OCI-LY7 (cell line): ENCODE results near the gene LFNG. TPM values are rescaled to one million over a fixed set of nuclear protein-coding genes. Genes with fewer than 3 reads are reported as not detected.
"Not testable (repeated sequence)": the region's sequence is repeated elsewhere in the genome, so short reads cannot be mapped to it uniquely, and the experiment has no call there.

Experiments used
- BruUV-seq: library from RNA; stranded (reverse); fragments of 400-500 nt; replicated peaks from 2 replicates; lab custom pipeline; 2021; lab: Mats Ljungman, UMichigan
- CTCF ChIA-PET: fragments of 300-600 bp; sonication (Branson Sonifier 250); formaldehyde crosslinking; loops from one replicate; lab custom pipeline; 2022; ENCODE audit warnings: antibody characterized with exemption; ENCODE audit not compliant: unreplicated experiment; lab: Charles Lee
- POLR2A ChIA-PET: fragments of 300-600 bp; sonication (Branson Sonifier 250); formaldehyde crosslinking; loops from one replicate; lab custom pipeline; 2022; ENCODE audit warnings: antibody characterized with exemption; lab: Charles Lee
- DNase-seq: peaks from one replicate; pipeline ENCODE4 v3.0.0-alpha.2; 2015; ENCODE audit warnings: low spot score
- H2AFZ ChIP-seq: fragments of 200-600 bp; sonication (generic), shearing (Covaris generic); 2 replicates; pipeline ENCODE4 v1.6.1; 2014; ENCODE audit warnings: mild to moderate bottlenecking, antibody characterized with exemption, low read length, moderate library complexity
- H3K27ac ChIP-seq: fragments of 200-600 bp; sonication (generic); 2 replicates; pipeline ENCODE4 v1.5.1; 2014; ENCODE audit warnings: mixed run types, low read depth, mild to moderate bottlenecking, moderate library complexity, low read length, inconsistent platforms; ENCODE audit not compliant: poor library complexity, severe bottlenecking
- H3K36me3 ChIP-seq: fragments of 200-600 bp; sonication (generic); 2 replicates; pipeline ENCODE4 v1.6.1; 2014; ENCODE audit warnings: mild to moderate bottlenecking, antibody characterized with exemption, low read length, moderate library complexity, mixed read lengths; ENCODE audit not compliant: insufficient read depth
- H3K4me1 ChIP-seq: fragments of 200-600 bp; sonication (generic); 2 replicates; pipeline ENCODE4 v1.5.1; 2014; ENCODE audit warnings: mild to moderate bottlenecking, low read length; ENCODE audit not compliant: insufficient read depth, poor library complexity, severe bottlenecking
- H3K4me2 ChIP-seq: fragments of 200-600 bp; sonication (generic); 2 replicates; pipeline ENCODE4 v1.6.1; 2014; ENCODE audit warnings: mild to moderate bottlenecking, low read length
- H3K4me3 ChIP-seq: fragments of 200-600 bp; sonication (generic); 2 replicates; pipeline ENCODE4 v1.5.1; 2014; ENCODE audit warnings: mild to moderate bottlenecking, low read depth, low read length; ENCODE audit not compliant: poor library complexity, severe bottlenecking
- H3K79me2 ChIP-seq: fragments of 200-600 bp; sonication (generic); 2 replicates; pipeline ENCODE4 v1.6.1; 2016; ENCODE audit warnings: low read depth, mild to moderate bottlenecking, low read length, moderate library complexity, mixed read lengths; ENCODE audit not compliant: insufficient read depth
- H3K9me2 ChIP-seq: fragments of 200-600 bp; sonication (generic); 2 replicates; pipeline ENCODE4 v1.6.1; 2016; ENCODE audit warnings: mild to moderate bottlenecking, low read length, mixed read lengths; ENCODE audit not compliant: insufficient read depth
- H3K9me3 ChIP-seq: fragments of 200-600 bp; sonication (generic); 2 replicates; pipeline ENCODE4 v1.6.1; 2014; ENCODE audit warnings: mild to moderate bottlenecking, mixed run types, low read length, mixed read lengths
- H4K20me1 ChIP-seq: fragments of 200-600 bp; sonication (generic); 2 replicates; pipeline ENCODE4 v1.6.1; 2014; ENCODE audit warnings: mild to moderate bottlenecking, antibody characterized with exemption, low read length, moderate library complexity, mixed read lengths; ENCODE audit not compliant: insufficient read depth
- CTCF ChIP-seq: fragments of 200-600 bp; sonication (generic); conservative IDR thresholded peaks from 2 replicates; pipeline ENCODE4 v1.5.1; 2014; ENCODE audit warnings: mild to moderate bottlenecking, antibody characterized with exemption, low read length, moderate library complexity, mixed read lengths
- EZH2phosphoT487 ChIP-seq: fragments of 200-600 bp; sonication (generic); IDR thresholded peaks from 2 replicates; pipeline ENCODE4 v1.6.1; 2018; ENCODE audit warnings: low read depth, borderline replicate concordance, mild to moderate bottlenecking, mixed run types, antibody characterized with exemption, low read length, moderate library complexity, mixed read lengths
- intact Hi-C: fragments of 100-400 bp; cut with micrococcal nuclease; formaldehyde crosslinking; loops from one replicate; pipeline ENCODE4 v1.10.0; 2022; ENCODE audit not compliant: unreplicated experiment
- total RNA-seq, 2 experiments: library from RNA; depleted of rRNA in 1 of 2; stranded (reverse); fragments of >200 nt in 1 of 2; shearing (Covaris generic) in 1 of 2; gene quantifications; 2 replicates each; pipeline ENCODE4 v1.2.3, GENCODE V29; 2014 to 2022

LFNG gene
- total RNA-seq, 2 experiments from 2014 or later: 1.2 to 2.1 TPM

- BruUV-seq: no TSS peak
- intact Hi-C loops: loop anchor here (5.0 kb wide), 1 partner anchor 156 kb away; the partner anchor contains the start of gene CHST12
- ChIA-PET CTCF (no interaction called here), POLR2A (interaction anchor here (2.2 kb wide), 1 partner anchor 151 kb away, joined by 5 read pairs; no protein-coding TSS in a partner anchor)
- Histone ChIP-seq H3K4me1 (peaks cover 34% of the 10 kb centered on the region), H3K36me3 (peaks cover 2% of the 10 kb centered on the region; the same call in 1 of the 2 replicates), H4K20me1 (no peaks in the 10 kb centered on the region), H3K9me2 (no peaks in the 10 kb centered on the region), H3K27ac (no peak within 1 kb of the TSS), H3K4me3 (peak within 1 kb of the TSS; percentile 91), H3K79me2 (peaks cover 12% of the 10 kb centered on the region; the same call in 1 of the 2 replicates), H2AFZ (peak within 1 kb of the TSS; percentile 94), H3K4me2 (peak within 1 kb of the TSS; percentile 99), H3K9me3 (no peaks in the 10 kb centered on the region)
- peak; percentile 93 for DNase-seq
- TF ChIP-seq CTCF (no peak), EZH2phosphoT487 (no peak)
Observed at GRCh38 chr7:2558629-2559282, 39.2 kb downstream of the LFNG start, which contains the start of gene IQCE. Gene IQCE (plus strand): TSS chr7:2558979. CDS start chr7:2559182, 203 bp downstream.

- Histone ChIP-seq H3K4me3 (peak overlapping the region; percentile 91), H3K79me2 (peaks cover 5% of the 10 kb centered on the region; the same call in 1 of the 2 replicates), H3K27ac (no peak overlapping the region), H3K9me2 (no peaks in the 10 kb centered on the region), H3K4me1 (peaks cover 28% of the 10 kb centered on the region), H3K9me3 (no peaks in the 10 kb centered on the region), H3K36me3 (no peaks in the 10 kb centered on the region), H2AFZ (peak overlapping the region; percentile 94), H4K20me1 (no peaks in the 10 kb centered on the region), H3K4me2 (peak overlapping the region; percentile 99)
- ChIA-PET POLR2A (interaction anchor here (0.6 to 2.2 kb wide), 2 partner anchors 131 to 151 kb away, joined by 5 read pairs; no protein-coding TSS in a partner anchor), CTCF (no interaction called here)
- DNase-seq: peak; percentile 48
- intact Hi-C loops: loop anchor here (5.0 kb wide), 1 partner anchor 157 kb away; the partner anchor contains the start of gene CHST12
- BruUV-seq: no TSS peak
- TF ChIP-seq CTCF: no peak
- no peak for TF ChIP-seq EZH2phosphoT487
Observed at GRCh38 chr7:2559283-2559950, 39.8 kb downstream of the LFNG start.

- H2AFZ ChIP-seq, H4K20me1 ChIP-seq, H3K9me2 ChIP-seq, H3K4me3 ChIP-seq, H3K36me3 ChIP-seq, DNase-seq, POLR2A ChIA-PET, H3K27ac ChIP-seq, H3K4me2 ChIP-seq, H3K9me3 ChIP-seq, intact Hi-C loops, H3K79me2 ChIP-seq, CTCF ChIA-PET, BruUV-seq: not testable (repeated sequence)
- H3K4me1 ChIP-seq: peaks cover 11% of the 10 kb centered on the region
Observed at GRCh38 chr7:2563955-2564354, 44.4 kb downstream of the LFNG start.
